Fibroblast of lung (primary cell): ENCODE data around the gene MYOM3. TPM values are rescaled to one million over a fixed set of nuclear protein-coding genes. Genes with fewer than 3 reads are reported as not detected.

Experiments
- DNase-seq, 2 donors: peaks; one replicate each; pipeline versions ENCODE4 v3.0.0 to v3.0.0-alpha.2; 2010; ENCODE audit warnings: low read depth in 2 of 2
- H2AFZ ChIP-seq: 2 replicates; pipeline ENCODE4 v1.5.1; 2012; ENCODE audit warnings: low read length, control low read depth, inconsistent platforms
- H3K27ac ChIP-seq: 2 replicates; pipeline ENCODE4 v1.5.1; 2011; ENCODE audit warnings: low read length, control low read depth; ENCODE audit not compliant: insufficient read depth
- H3K27me3 ChIP-seq: 2 replicates; pipeline ENCODE4 v1.5.1; 2011; ENCODE audit warnings: mild to moderate bottlenecking, low read length; ENCODE audit not compliant: control insufficient read depth, insufficient read depth
- H3K36me3 ChIP-seq: 2 replicates; pipeline ENCODE4 v1.5.1; 2011; ENCODE audit warnings: low read length; ENCODE audit not compliant: control insufficient read depth, insufficient read depth
- H3K4me1 ChIP-seq: 2 replicates; pipeline ENCODE4 v1.5.1; 2011; ENCODE audit warnings: low read length; ENCODE audit not compliant: control insufficient read depth, insufficient read depth; ENCODE audit errors: extremely low read depth
- H3K4me2 ChIP-seq: 2 replicates; pipeline ENCODE4 v1.5.1; 2011; ENCODE audit warnings: low read length, control low read depth; ENCODE audit not compliant: insufficient read depth; ENCODE audit errors: extremely low read depth
- H3K4me3 ChIP-seq, 4 experiments: fragments of 200-600 bp in 1 of 4; sonication (generic) in 1 of 4; replicated peaks in 1 of 4; 2 replicates each; pipeline ENCODE4 v1.5.1; 2011 to 2016; ENCODE audit warnings: low read length in 4 of 4, low read depth in 3 of 4, mild to moderate bottlenecking in 3 of 4, control low read depth in 2 of 4, inconsistent platforms in 1 of 4, mixed read lengths in 1 of 4; ENCODE audit not compliant: insufficient read depth in 1 of 4; ENCODE audit errors: control extremely low read depth in 1 of 4
- H3K79me2 ChIP-seq: 2 replicates; pipeline ENCODE4 v1.5.1; 2012; ENCODE audit warnings: mild to moderate bottlenecking, low read length, inconsistent platforms; ENCODE audit not compliant: control insufficient read depth, insufficient read depth
- H3K9ac ChIP-seq: 2 replicates; pipeline ENCODE4 v1.5.1; 2011; ENCODE audit warnings: mild to moderate bottlenecking, low read length, control low read depth; ENCODE audit not compliant: insufficient read depth
- H3K9me3 ChIP-seq: 2 replicates; pipeline ENCODE4 v1.5.1; 2012; ENCODE audit warnings: low read depth, low read length; ENCODE audit not compliant: control insufficient read depth, insufficient read depth
- H4K20me1 ChIP-seq: 2 replicates; pipeline ENCODE4 v1.5.1; 2011; ENCODE audit warnings: low read length; ENCODE audit not compliant: control insufficient read depth, insufficient read depth; ENCODE audit errors: extremely low read depth
- CTCF ChIP-seq, 2 donors: IDR thresholded peaks in 1 of 2; conservative IDR thresholded peaks in 1 of 2; 1 replicate in 1 of 2; 2 replicates in 1 of 2; pipeline ENCODE4 v1.5.1; 2011 to 2012; ENCODE audit warnings: low read length in 2 of 2, control low read depth in 1 of 2, inconsistent platforms in 1 of 2, low read depth in 1 of 2, mild to moderate bottlenecking in 1 of 2
- EZH2 ChIP-seq: IDR thresholded peaks from 2 replicates; pipeline ENCODE4 v1.5.1; 2012; ENCODE audit warnings: low read length, control low read depth, mild to moderate bottlenecking; ENCODE audit errors: missing control alignments
- polyA plus RNA-seq, 2 donors: library from polyadenylated mRNA; depleted of rRNA in 1 of 2; stranded (reverse) in 1 of 2; unstranded in 1 of 2; fragments of >200 nt; gene quantifications; 2 replicates each; pipeline ENCODE4 v1.2.1, GENCODE V29; 2011 to 2012; ENCODE audit warnings: missing spikeins in 1 of 2
- total RNA-seq: library from RNA; depleted of rRNA; stranded (reverse); fragments of >200 nt; gene quantifications from 2 replicates; pipeline ENCODE4 v1.2.1, GENCODE V29; 2014

MYOM3 gene
- total and polyA plus RNA-seq, 2 donors (not counting 1 experiment from before 2014, with no cell fraction given): not detected

GRCh38 chr1:24098102-24098501 is 13.8 kb downstream of the MYOM3 start:
- Histone ChIP-seq H2AFZ (no peak overlapping the region), H3K27ac (no peak overlapping the region), H3K4me2 (no peak overlapping the region), H3K27me3 (peaks cover 4% of the 10 kb centered on the region), H4K20me1 (no peaks in the 10 kb centered on the region), H3K4me3 (no peak overlapping the region), H3K9me3 (no peaks in the 10 kb centered on the region), H3K79me2 (no peaks in the 10 kb centered on the region), H3K36me3 (no peaks in the 10 kb centered on the region), H3K4me1 (no peaks in the 10 kb centered on the region), H3K9ac (no peak overlapping the region)
- DNase-seq: no peak
- TF ChIP-seq CTCF (conservative IDR thresholded peaks at IDR 0.05 in 1 of 2, IDR thresholded peaks at IDR 0.05 in 1 of 2; ENCODE audit: low read depth in 1 of 2, low read length in 2 of 2) (no peak), EZH2 (no peak)

GRCh38 chr1:24097663-24098062 is 14.3 kb downstream of the MYOM3 start:
- no peaks in the 10 kb centered on the region for H3K36me3 ChIP-seq
- no peak overlapping the region for H3K4me3 ChIP-seq
- DNase-seq: no peak
- no peak overlapping the region for H3K9ac ChIP-seq
- H2AFZ ChIP-seq: no peak overlapping the region
- TF ChIP-seq CTCF (conservative IDR thresholded peaks at IDR 0.05 in 1 of 2, IDR thresholded peaks at IDR 0.05 in 1 of 2; ENCODE audit: low read depth in 1 of 2, low read length in 2 of 2) (no peak), EZH2 (no peak)
- peaks cover 4% of the 10 kb centered on the region for H3K27me3 ChIP-seq
- no peak overlapping the region for H3K27ac ChIP-seq
- H3K4me2 ChIP-seq: no peak overlapping the region
- no peaks in the 10 kb centered on the region for H3K9me3 ChIP-seq
- no peaks in the 10 kb centered on the region for H3K4me1 ChIP-seq
- H4K20me1 ChIP-seq: no peaks in the 10 kb centered on the region
- H3K79me2 ChIP-seq: no peaks in the 10 kb centered on the region

GRCh38 chr1:24096739-24097103 is 15.2 kb downstream of the MYOM3 start:
- TF ChIP-seq EZH2: no peak
- no peaks in the 10 kb centered on the region for H3K9me3 ChIP-seq
- H3K4me3 ChIP-seq: no peak overlapping the region

More at GRCh38 chr1:24096739-24097103, 15.2 kb downstream of the MYOM3 start:
- Histone ChIP-seq H3K4me1 (no peaks in the 10 kb centered on the region), H3K4me2 (no peak overlapping the region), H3K9ac (no peak overlapping the region), H3K27ac (no peak overlapping the region), H4K20me1 (no peaks in the 10 kb centered on the region), H2AFZ (no peak overlapping the region), H3K79me2 (no peaks in the 10 kb centered on the region), H3K36me3 (no peaks in the 10 kb centered on the region), H3K27me3 (peaks cover 4% of the 10 kb centered on the region)
- DNase-seq: no peak
